ENCODE results near the gene GAS7. TPM values are rescaled to one million over a fixed set of nuclear protein-coding genes. Genes with fewer than 3 reads are reported as not detected.

GAS7 gene
- total RNA-seq, 1 donor from 2014 or later: 2.0 TPM

DNA sequence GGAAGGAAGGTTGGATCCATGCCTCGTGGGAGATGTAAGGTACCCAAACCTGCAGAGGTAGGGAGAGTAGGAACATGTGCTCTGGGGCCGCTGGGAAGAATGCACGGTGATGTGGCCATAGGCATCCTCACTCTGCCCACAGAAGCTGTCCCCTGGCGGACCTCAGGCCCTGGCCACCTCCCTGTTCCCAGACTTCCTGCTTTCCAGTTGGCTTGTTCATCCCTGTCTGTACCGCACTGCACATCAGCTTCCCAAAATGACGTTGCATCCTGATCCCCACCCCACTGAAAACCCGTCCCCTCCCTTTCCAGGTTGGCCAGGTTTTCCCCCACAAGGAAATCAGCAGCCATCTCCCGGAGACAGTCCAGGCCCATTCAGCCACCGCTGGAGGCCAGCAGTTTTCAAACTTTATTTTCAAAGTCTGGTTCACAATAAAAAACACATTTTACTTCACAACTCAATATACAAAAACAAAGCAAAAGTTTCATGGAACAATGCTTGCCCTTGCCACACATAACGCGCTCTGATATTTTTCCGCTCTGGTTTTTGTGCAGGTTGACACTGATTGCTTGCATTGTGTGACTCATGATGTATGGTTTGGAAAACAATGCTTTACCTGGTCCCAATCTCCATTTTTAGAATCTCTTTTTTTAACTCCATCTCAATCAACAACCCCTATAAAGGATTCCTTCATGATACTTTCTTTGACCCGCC is 143.0 kb downstream of the GAS7 start:
- TF ChIP-seq, protein P1, sequence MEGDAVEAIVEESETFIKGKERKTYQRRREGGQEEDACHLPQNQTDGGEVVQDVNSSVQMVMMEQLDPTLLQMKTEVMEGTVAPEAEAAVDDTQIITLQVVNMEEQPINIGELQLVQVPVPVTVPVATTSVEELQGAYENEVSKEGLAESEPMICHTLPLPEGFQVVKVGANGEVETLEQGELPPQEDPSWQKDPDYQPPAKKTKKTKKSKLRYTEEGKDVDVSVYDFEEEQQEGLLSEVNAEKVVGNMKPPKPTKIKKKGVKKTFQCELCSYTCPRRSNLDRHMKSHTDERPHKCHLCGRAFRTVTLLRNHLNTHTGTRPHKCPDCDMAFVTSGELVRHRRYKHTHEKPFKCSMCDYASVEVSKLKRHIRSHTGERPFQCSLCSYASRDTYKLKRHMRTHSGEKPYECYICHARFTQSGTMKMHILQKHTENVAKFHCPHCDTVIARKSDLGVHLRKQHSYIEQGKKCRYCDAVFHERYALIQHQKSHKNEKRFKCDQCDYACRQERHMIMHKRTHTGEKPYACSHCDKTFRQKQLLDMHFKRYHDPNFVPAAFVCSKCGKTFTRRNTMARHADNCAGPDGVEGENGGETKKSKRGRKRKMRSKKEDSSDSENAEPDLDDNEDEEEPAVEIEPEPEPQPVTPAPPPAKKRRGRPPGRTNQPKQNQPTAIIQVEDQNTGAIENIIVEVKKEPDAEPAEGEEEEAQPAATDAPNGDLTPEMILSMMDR (IDR thresholded peaks at IDR 0.05; ENCODE audit: partially characterized antibody, unreplicated experiment): no peak
- no peak overlapping the region for H3K27ac Mint-ChIP-seq (ENCODE audit: unreplicated experiment)
- H3K4me3 Mint-ChIP-seq (ENCODE audit: unreplicated experiment): no peak overlapping the region
- H3K36me3 Mint-ChIP-seq (ENCODE audit: unreplicated experiment): peaks cover 5% of the 10 kb centered on the region
- no peak for DNase-seq
- peaks cover 10% of the 10 kb centered on the region for H3K27me3 Mint-ChIP-seq (ENCODE audit: unreplicated experiment)
- H3K4me1 Mint-ChIP-seq (ENCODE audit: low read depth, unreplicated experiment): no peaks in the 10 kb centered on the region
- H3K9me3 Mint-ChIP-seq (ENCODE audit: unreplicated experiment): peaks cover 6% of the 10 kb centered on the region

DNA sequence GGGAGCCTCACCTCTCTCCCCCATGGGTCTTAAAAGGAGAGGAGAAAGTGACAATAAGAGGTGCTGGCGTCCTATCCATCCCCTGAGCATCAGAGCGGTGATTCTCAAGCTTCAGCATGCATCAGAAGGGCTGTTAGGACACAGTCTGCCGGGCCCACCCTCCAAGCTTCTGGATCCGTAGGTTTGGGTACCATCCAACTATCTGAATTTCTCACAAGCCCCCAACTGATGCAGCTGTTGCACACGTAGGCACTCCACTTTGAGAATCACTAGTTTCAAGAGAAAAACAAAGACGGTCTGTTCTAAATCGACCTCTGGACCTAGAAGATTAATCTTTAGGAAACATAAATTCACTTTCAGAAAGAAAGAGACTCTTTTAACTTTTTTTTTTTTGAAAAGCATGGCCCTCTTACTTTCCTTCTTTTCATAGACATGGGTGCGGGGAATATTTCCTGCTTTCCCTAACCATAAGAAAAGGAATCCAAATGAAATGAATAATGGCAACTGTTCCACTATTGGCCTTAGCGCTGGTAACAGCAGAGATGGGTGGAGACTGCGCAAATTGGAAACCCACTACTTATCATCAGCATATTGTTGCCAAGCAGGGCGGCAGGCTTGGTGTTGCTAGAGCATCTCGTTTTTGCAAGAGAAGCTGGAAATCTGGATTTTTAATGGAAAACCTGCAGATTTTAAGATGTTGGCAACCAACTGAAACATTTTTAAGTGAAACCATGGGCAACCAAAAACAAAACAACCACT is 144.4 kb downstream of the GAS7 start:
- H3K4me3 Mint-ChIP-seq (ENCODE audit: unreplicated experiment): no peak overlapping the region
- peaks cover 7% of the 10 kb centered on the region for H3K27me3 Mint-ChIP-seq (ENCODE audit: unreplicated experiment)
- no peak overlapping the region for H3K27ac Mint-ChIP-seq (ENCODE audit: unreplicated experiment)
- TF ChIP-seq, protein P1 (IDR thresholded peaks at IDR 0.05; ENCODE audit: partially characterized antibody, unreplicated experiment): no peak
- H3K4me1 Mint-ChIP-seq (ENCODE audit: low read depth, unreplicated experiment): no peaks in the 10 kb centered on the region
- no peak for DNase-seq
- H3K36me3 Mint-ChIP-seq (ENCODE audit: unreplicated experiment): peaks cover 5% of the 10 kb centered on the region
- H3K9me3 Mint-ChIP-seq (ENCODE audit: unreplicated experiment): peaks cover 6% of the 10 kb centered on the region

DNA sequence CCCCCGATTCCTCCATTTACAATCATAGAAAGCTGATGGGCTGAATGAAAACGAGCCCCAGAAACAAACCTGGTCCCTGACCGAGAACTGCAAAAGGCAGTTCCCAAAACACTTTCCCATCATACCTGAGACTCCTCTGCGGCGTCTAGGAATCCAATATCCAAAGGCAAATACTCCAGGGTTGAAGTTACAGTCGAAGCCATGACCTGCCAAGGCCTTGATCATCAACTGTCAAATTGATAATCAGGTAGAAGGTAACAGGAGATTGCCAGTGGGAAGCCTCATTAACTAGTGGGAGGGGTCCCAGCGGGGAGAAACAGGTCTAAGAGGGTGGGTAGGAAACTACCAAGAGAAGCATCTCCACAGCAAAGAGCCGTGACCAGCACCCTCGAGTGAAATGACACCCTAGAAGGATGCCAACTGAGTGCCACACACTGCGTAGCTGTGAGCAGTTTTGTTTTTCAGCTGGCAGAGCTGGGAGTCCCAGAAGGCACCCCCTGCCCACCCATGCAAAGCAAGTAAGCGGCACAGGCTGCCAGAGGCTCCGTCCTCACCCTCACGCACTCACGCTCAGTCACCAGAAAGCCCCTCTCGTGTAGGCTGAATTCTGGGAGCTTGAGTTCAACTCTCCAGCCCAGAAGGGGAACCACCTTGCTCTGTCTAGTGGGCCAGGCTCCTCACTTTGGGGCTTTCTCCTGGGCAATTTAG is 146.1 kb downstream of the GAS7 start:
- TF ChIP-seq, protein P1 (IDR thresholded peaks at IDR 0.05; ENCODE audit: partially characterized antibody, unreplicated experiment): no peak
- no peak overlapping the region for H3K4me3 Mint-ChIP-seq (ENCODE audit: unreplicated experiment)
- H3K9me3 Mint-ChIP-seq (ENCODE audit: unreplicated experiment): peaks cover 4% of the 10 kb centered on the region
- H3K36me3 Mint-ChIP-seq (ENCODE audit: unreplicated experiment): peaks cover 5% of the 10 kb centered on the region
- H3K27me3 Mint-ChIP-seq (ENCODE audit: unreplicated experiment): peaks cover 5% of the 10 kb centered on the region
- no peaks in the 10 kb centered on the region for H3K4me1 Mint-ChIP-seq (ENCODE audit: low read depth, unreplicated experiment)
- no peak overlapping the region for H3K27ac Mint-ChIP-seq (ENCODE audit: unreplicated experiment)
- DNase-seq: no peak

GRCh38 chr17:10051112-10051511 is 147.3 kb downstream of the GAS7 start:
- Mint-ChIP-seq H3K36me3 (ENCODE audit: unreplicated experiment) (peaks cover 5% of the 10 kb centered on the region), H3K4me1 (ENCODE audit: low read depth, unreplicated experiment) (no peaks in the 10 kb centered on the region), H3K27me3 (ENCODE audit: unreplicated experiment) (peaks cover 5% of the 10 kb centered on the region), H3K4me3 (ENCODE audit: unreplicated experiment) (no peak overlapping the region), H3K27ac (ENCODE audit: unreplicated experiment) (no peak overlapping the region), H3K9me3 (ENCODE audit: unreplicated experiment) (peaks cover 4% of the 10 kb centered on the region)
- TF ChIP-seq, protein P1 (IDR thresholded peaks at IDR 0.05; ENCODE audit: partially characterized antibody, unreplicated experiment): no peak
- DNase-seq: no peak

Measured in glutamatergic neuron (in vitro differentiated cells).